Smooth muscle cell (in vitro differentiated cells): ENCODE results near the gene ALDOA. TPM values are rescaled to one million over a fixed set of nuclear protein-coding genes. Genes with fewer than 3 reads are reported as not detected.

Source experiments
- DNase-seq: peaks from one replicate; lab custom pipeline; 2025; ENCODE audit not compliant: unreplicated experiment; lab: John Stamatoyannopoulos, UW
- H2AFZ ChIP-seq: fragments of 200-600 bp; sonication (generic); 2 replicates; pipeline ENCODE4 v1.6.0; 2016; ENCODE audit warnings: antibody characterized with exemption, low read depth, mild to moderate bottlenecking
- H3F3A ChIP-seq: fragments of 200-600 bp; sonication (generic); 2 replicates; pipeline ENCODE4 v1.6.0; 2017; ENCODE audit warnings: antibody characterized with exemption, low read depth
- H3K27ac ChIP-seq: fragments of 200-600 bp; sonication (generic); 2 replicates; pipeline ENCODE4 v1.5.1; 2016; ENCODE audit warnings: low read depth, mild to moderate bottlenecking
- H3K27me3 ChIP-seq: fragments of 200-600 bp; sonication (generic); 2 replicates; pipeline ENCODE4 v1.6.1; 2016; ENCODE audit warnings: low read depth, mild to moderate bottlenecking
- H3K36me3 ChIP-seq: fragments of 200-600 bp; sonication (generic); 2 replicates; pipeline ENCODE4 v1.5.1; 2016; ENCODE audit warnings: low read depth
- H3K4me1 ChIP-seq: fragments of 200-600 bp; sonication (generic); 2 replicates; pipeline ENCODE4 v1.5.1; 2016; ENCODE audit warnings: low read depth
- H3K4me2 ChIP-seq: fragments of 200-600 bp; sonication (generic); 2 replicates; pipeline ENCODE4 v1.6.0; 2016; ENCODE audit warnings: mild to moderate bottlenecking
- H3K4me3 ChIP-seq: fragments of 200-600 bp; sonication (generic); 2 replicates; pipeline ENCODE4 v1.5.1; 2016; ENCODE audit warnings: mild to moderate bottlenecking
- H3K79me2 ChIP-seq: fragments of 200-600 bp; sonication (generic); 2 replicates; pipeline ENCODE4 v1.6.0; 2016; ENCODE audit warnings: low read depth, mild to moderate bottlenecking
- H3K9ac ChIP-seq: fragments of 200-600 bp; sonication (generic); 2 replicates; pipeline ENCODE4 v1.6.0; 2016; ENCODE audit warnings: low read depth
- H3K9me3 ChIP-seq: fragments of 200-600 bp; sonication (generic); replicated peaks from 2 replicates; pipeline ENCODE4 v1.5.1; 2016; ENCODE audit warnings: low read depth
- H4K20me1 ChIP-seq: fragments of 200-600 bp; sonication (generic); 2 replicates; pipeline ENCODE4 v1.6.0; 2016; ENCODE audit warnings: low read depth
- CTCF ChIP-seq: fragments of 200-600 bp; sonication (generic); IDR thresholded peaks from 2 replicates; pipeline ENCODE4 v1.5.1; 2017; ENCODE audit warnings: borderline replicate concordance, mild to moderate bottlenecking, antibody characterized with exemption; ENCODE audit not compliant: insufficient read depth, poor library complexity, severe bottlenecking
- WGBS: methylation state at CpG from one replicate; pipeline ENCODE4 v1.1.7; 2016; ENCODE audit warnings: low lambda C conversion rate; 5-methylcytosine and 5-hydroxymethylcytosine counted together
- polyA plus RNA-seq: library from polyadenylated mRNA; unstranded; fragments of >200 nt; fragmentation: Nextera tagmentation; extraction: Ambion mirVana; gene quantifications from 2 replicates; pipeline ENCODE4 v1.2.1, GENCODE V29; 2016
- total RNA-seq: library from RNA; depleted of rRNA; stranded (reverse); fragments of >200 nt; gene quantifications from 2 replicates; pipeline ENCODE4 v1.2.3, GENCODE V29; 2014

The ALDOA gene
- total and polyA plus RNA-seq, 2 experiments from 2014 or later: 1,146 to 2,856 TPM

GRCh38 chr16:30025156-30025555 lies 40.4 kb upstream of the ALDOA start:
- no peaks in the 10 kb centered on the region for H3F3A ChIP-seq
- no peaks in the 10 kb centered on the region for H3K79me2 ChIP-seq
- 94% methylated on average over 5 of the region's 20 CpGs for WGBS
- no peaks in the 10 kb centered on the region for H3K36me3 ChIP-seq
- no peaks in the 10 kb centered on the region for H3K9me3 ChIP-seq
- no peak overlapping the region for H3K4me3 ChIP-seq
- H2AFZ ChIP-seq: no peak overlapping the region
- no peak overlapping the region for H3K27ac ChIP-seq
- H4K20me1 ChIP-seq: no peaks in the 10 kb centered on the region
- no peak for DNase-seq
- no peak overlapping the region for H3K4me2 ChIP-seq
- peaks cover 24% of the 10 kb centered on the region for H3K27me3 ChIP-seq
- H3K9ac ChIP-seq: no peak overlapping the region
- no peak for TF ChIP-seq CTCF
- no peaks in the 10 kb centered on the region for H3K4me1 ChIP-seq

- H2AFZ ChIP-seq: no peak overlapping the region
- DNase-seq: no peak
These were observed 40.0 kb upstream of the ALDOA start for GRCh38 chr16:30025574-30025973.

GRCh38 chr16:30026449-30026848 lies 39.1 kb upstream of the ALDOA start:
- Histone ChIP-seq H3K4me3 (no peak overlapping the region), H3K27ac (no peak overlapping the region), H3K9ac (no peak overlapping the region), H3K4me2 (no peak overlapping the region), H2AFZ (no peak overlapping the region), H4K20me1 (no peaks in the 10 kb centered on the region), H3K79me2 (no peaks in the 10 kb centered on the region), H3K36me3 (no peaks in the 10 kb centered on the region), H3K27me3 (peaks cover 36% of the 10 kb centered on the region), H3K9me3 (no peaks in the 10 kb centered on the region), H3F3A (no peaks in the 10 kb centered on the region), H3K4me1 (no peaks in the 10 kb centered on the region)
- TF ChIP-seq CTCF: no peak
- 93% methylated on average over 18 of the region's 18 CpGs for WGBS
- DNase-seq: no peak

More at GRCh38 chr16:30025574-30025973, 40.0 kb upstream of the ALDOA start:
- no peaks in the 10 kb centered on the region for H3K79me2 ChIP-seq
- no peak overlapping the region for H3K4me2 ChIP-seq
- WGBS: 81% methylated on average over 7 of the region's 7 CpGs
- no peak overlapping the region for H3K4me3 ChIP-seq
- H3K9ac ChIP-seq: no peak overlapping the region
- no peaks in the 10 kb centered on the region for H4K20me1 ChIP-seq
- no peaks in the 10 kb centered on the region for H3F3A ChIP-seq
- no peaks in the 10 kb centered on the region for H3K36me3 ChIP-seq
- H3K9me3 ChIP-seq: no peaks in the 10 kb centered on the region
- TF ChIP-seq CTCF: no peak
- no peak overlapping the region for H3K27ac ChIP-seq
- no peaks in the 10 kb centered on the region for H3K4me1 ChIP-seq
- peaks cover 28% of the 10 kb centered on the region for H3K27me3 ChIP-seq

- Histone ChIP-seq H3K27ac (no peak overlapping the region), H3K9ac (no peak overlapping the region), H2AFZ (no peak overlapping the region), H3K79me2 (no peaks in the 10 kb centered on the region), H4K20me1 (no peaks in the 10 kb centered on the region), H3K9me3 (no peaks in the 10 kb centered on the region), H3K27me3 (peaks cover 46% of the 10 kb centered on the region), H3K4me1 (peaks cover 3% of the 10 kb centered on the region), H3K4me2 (no peak overlapping the region), H3K4me3 (no peak overlapping the region), H3K36me3 (no peaks in the 10 kb centered on the region), H3F3A (no peaks in the 10 kb centered on the region)
- no peak for DNase-seq
- WGBS: 63% methylated on average over 13 of the region's 13 CpGs
- TF ChIP-seq CTCF: no peak
These were observed 37.7 kb upstream of the ALDOA start for GRCh38 chr16:30027588-30028437.
